IPS DF 4.7 (cell line): ENCODE measurements around the gene UNC5C.

Experiments
- DNase-seq: peaks from one replicate; pipeline ENCODE4 v3.0.0-alpha.2; 2013; ENCODE audit warnings: low spot score; ENCODE audit errors: extremely low read depth

Gene UNC5C

GRCh38 chr4:95466791-95467190 lies 82.0 kb downstream of the UNC5C start:
- no peak for DNase-seq

GRCh38 chr4:95465010-95465409 lies 83.8 kb downstream of the UNC5C start:
- DNase-seq: no peak

- no peak for DNase-seq
Measured at GRCh38 chr4:95462921-95463320, 85.9 kb downstream of the UNC5C start.

- no peak for DNase-seq
Measured at GRCh38 chr4:95457353-95457752, 91.4 kb downstream of the UNC5C start.

- no peak for DNase-seq
Measured at GRCh38 chr4:95450294-95450693, 98.5 kb downstream of the UNC5C start.

GRCh38 chr4:95446173-95446572 lies 102.6 kb downstream of the UNC5C start:
- DNase-seq: no peak

GRCh38 chr4:95445251-95445650 lies 103.5 kb downstream of the UNC5C start:
- DNase-seq: no peak

GRCh38 chr4:95444812-95445211 lies 104.0 kb downstream of the UNC5C start:
- no peak for DNase-seq

GRCh38 chr4:95439896-95440295 lies 108.9 kb downstream of the UNC5C start:
- no peak for DNase-seq

GRCh38 chr4:95439071-95439470 lies 109.7 kb downstream of the UNC5C start:
- no peak for DNase-seq

- DNase-seq: no peak
Measured at GRCh38 chr4:95432466-95432865, 116.3 kb downstream of the UNC5C start.

GRCh38 chr4:95431678-95432077 lies 117.1 kb downstream of the UNC5C start:
- no peak for DNase-seq

- no peak for DNase-seq
Measured at GRCh38 chr4:95429416-95429815, 119.4 kb downstream of the UNC5C start.

GRCh38 chr4:95428291-95429070 lies 120.3 kb downstream of the UNC5C start:
- DNase-seq: no peak

GRCh38 chr4:95426455-95426854 lies 122.3 kb downstream of the UNC5C start:
- no peak for DNase-seq

- DNase-seq: no peak
Measured at GRCh38 chr4:95422436-95422835, 126.3 kb downstream of the UNC5C start.

GRCh38 chr4:95421869-95422268 lies 126.9 kb downstream of the UNC5C start:
- no peak for DNase-seq

GRCh38 chr4:95417531-95417930 lies 131.2 kb downstream of the UNC5C start:
- DNase-seq: no peak

- DNase-seq: no peak
Measured at GRCh38 chr4:95415346-95415771, 133.4 kb downstream of the UNC5C start.

GRCh38 chr4:95411371-95412088 lies 137.2 kb downstream of the UNC5C start:
- DNase-seq: no peak

- no peak for DNase-seq
Measured at GRCh38 chr4:95410387-95410977, 138.3 kb downstream of the UNC5C start.

GRCh38 chr4:95409750-95410149 lies 139.0 kb downstream of the UNC5C start:
- no peak for DNase-seq
